CD4-positive, CD25-positive, alpha-beta regulatory T cell (primary cell): ENCODE measurements around the gene MAML1. TPM values are rescaled to one million over a fixed set of nuclear protein-coding genes. Genes with fewer than 3 reads are reported as not detected.
A peak's percentile ranks its signal among the peaks of the same experiment; 100 is the strongest.

Experiments used
- ATAC-seq, 2 donors: fragments of 150-1000 bp; cut with Tn5 transposase; one replicate each; pipeline ENCODE4 v1.10.0; 2021; ENCODE audit warnings: low read depth in 2 of 2, moderate number of reproducible peaks in 2 of 2, moderate library complexity in 1 of 2
- DNase-seq, 3 donors: peaks; one replicate each; pipeline versions ENCODE4 v3.0.0 to v3.0.0-alpha.2; 2012 to 2022; ENCODE audit warnings: mixed read lengths in 1 of 3
- H3K27ac ChIP-seq: one replicate; pipeline ENCODE4 v1.7.0; 2013; ENCODE audit warnings: mild to moderate bottlenecking, low read length; ENCODE audit not compliant: insufficient read depth, poor library complexity, severe bottlenecking
- H3K27me3 ChIP-seq: one replicate; pipeline ENCODE4 v1.7.0; 2013; ENCODE audit warnings: low read length; ENCODE audit not compliant: control insufficient read depth, insufficient read depth
- H3K36me3 ChIP-seq: one replicate; pipeline ENCODE4 v1.7.0; 2013; ENCODE audit warnings: mild to moderate bottlenecking, low read length, moderate library complexity; ENCODE audit not compliant: control insufficient read depth, insufficient read depth
- H3K4me1 ChIP-seq: 2 replicates; pipeline ENCODE4 v1.7.0; 2013; ENCODE audit warnings: mild to moderate bottlenecking, low read length; ENCODE audit not compliant: insufficient read depth, control insufficient read depth, poor library complexity, severe bottlenecking
- H3K4me3 ChIP-seq: one replicate; pipeline ENCODE4 v1.7.0; 2013; ENCODE audit warnings: low read depth, mild to moderate bottlenecking, low read length, moderate library complexity
- H3K9me3 ChIP-seq, 2 experiments: 1 replicate in 1 of 2; 2 replicates in 1 of 2; pipeline ENCODE4 v1.7.0; 2013; ENCODE audit warnings: low read length in 2 of 2, mild to moderate bottlenecking in 1 of 2, moderate library complexity in 1 of 2; ENCODE audit not compliant: control insufficient read depth in 2 of 2
- H3K27ac Mint-ChIP-seq, 3 donors: one replicate each; pipeline ENCODE4 v1.8.0; 2020 to 2022; ENCODE audit warnings: mild to moderate bottlenecking in 3 of 3, mixed read lengths in 3 of 3, moderate library complexity in 2 of 3
- H3K27me3 Mint-ChIP-seq: one replicate; pipeline ENCODE4 v1.8.0; 2022; ENCODE audit warnings: mild to moderate bottlenecking, mixed read lengths
- H3K36me3 Mint-ChIP-seq: one replicate; pipeline ENCODE4 v1.8.0; 2020; ENCODE audit warnings: mixed read lengths
- H3K4me1 Mint-ChIP-seq, 4 donors: one replicate each; pipeline ENCODE4 v1.8.0; 2020 to 2022; ENCODE audit warnings: mixed read lengths in 4 of 4, mild to moderate bottlenecking in 1 of 4
- H3K4me3 Mint-ChIP-seq, 4 donors: one replicate each; pipeline ENCODE4 v1.8.0; 2020 to 2022; ENCODE audit warnings: mild to moderate bottlenecking in 4 of 4, mixed read lengths in 4 of 4, moderate library complexity in 3 of 4
- H3K9me3 Mint-ChIP-seq, 7 donors: one replicate each; pipeline ENCODE4 v1.8.0; 2020 to 2022; ENCODE audit warnings: mixed read lengths in 7 of 7, mild to moderate bottlenecking in 3 of 7, moderate library complexity in 2 of 7
- polyA plus RNA-seq, 4 donors: library from polyadenylated mRNA; unstranded; fragments of 300-500 nt; fragmentation: Illumina TruSeq; gene quantifications; one replicate each; pipeline ENCODE4 v1.2.3, GENCODE V29; 2021
- total RNA-seq: library from RNA; stranded (reverse); gene quantifications from one replicate; pipeline ENCODE4 v1.2.3, GENCODE V29; 2022

The MAML1 gene
- total and polyA plus RNA-seq, 5 donors from 2014 or later, result 2.8 to 39.5 (median 4.2) TPM

- H3K4me1 Mint-ChIP-seq, result peaks cover 0 to 35% (median 21%) of the 10 kb centered on the region in 4 donors
- peaks cover 0 to 4% (median 0%) of the 10 kb centered on the region in 7 donors for H3K9me3 Mint-ChIP-seq
- H3K27me3 ChIP-seq, result no peaks in the 10 kb centered on the region
- no peaks in the 10 kb centered on the region for H3K36me3 ChIP-seq
- peaks cover 34% of the 10 kb centered on the region for H3K4me1 ChIP-seq
- H3K27ac Mint-ChIP-seq, result peak overlapping the region in 2 of 3 donors; percentile 91 to 92
- H3K36me3 Mint-ChIP-seq, result peaks cover 5% of the 10 kb centered on the region
- H3K27ac ChIP-seq, result peak overlapping the region; percentile 72
- peak overlapping the region; percentile 66 to 96 (median 88) for H3K4me3 Mint-ChIP-seq
- H3K27me3 Mint-ChIP-seq, result no peaks in the 10 kb centered on the region
- no peaks in the 10 kb centered on the region for H3K9me3 ChIP-seq
- H3K4me3 ChIP-seq, result no peak overlapping the region
- no peak for ATAC-seq
- DNase-seq, result no peak
Observed at GRCh38 chr5:179804555-179804947, 71.9 kb downstream of the MAML1 start.

DNA sequence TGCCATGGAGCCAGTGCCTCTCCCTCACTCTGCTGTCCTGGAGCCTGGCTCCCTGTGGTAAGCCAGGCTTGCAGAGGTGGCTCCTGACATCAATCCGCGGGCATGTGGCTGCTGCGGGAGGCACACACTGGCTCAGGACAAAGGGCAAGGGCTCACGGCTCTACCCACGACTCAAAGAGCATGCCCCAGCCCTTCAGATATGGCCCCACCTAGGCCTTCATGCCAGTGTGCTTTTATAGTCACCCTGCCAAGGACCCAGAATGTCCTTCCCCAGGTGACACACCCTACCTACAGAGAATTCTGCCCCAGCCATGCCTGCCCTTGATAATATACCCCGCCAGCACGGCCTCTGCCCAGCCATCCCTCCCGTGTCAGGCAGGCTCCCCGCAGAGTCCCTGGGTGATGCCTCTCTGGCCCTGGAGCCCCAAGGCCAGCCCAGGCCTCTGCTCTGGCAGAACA is 72.5 kb downstream of the MAML1 start:
- H3K4me1 Mint-ChIP-seq, result peaks cover 0 to 35% (median 21%) of the 10 kb centered on the region in 4 donors
- no peaks in the 10 kb centered on the region for H3K27me3 Mint-ChIP-seq
- Histone ChIP-seq H3K9me3 (no peaks in the 10 kb centered on the region), H3K27me3 (no peaks in the 10 kb centered on the region), H3K4me1 (peaks cover 34% of the 10 kb centered on the region), H3K27ac (peak overlapping the region; percentile 72), H3K4me3 (peak overlapping the region; percentile 32), H3K36me3 (no peaks in the 10 kb centered on the region)
- peaks cover 3% of the 10 kb centered on the region for H3K36me3 Mint-ChIP-seq
- H3K4me3 Mint-ChIP-seq, result peak overlapping the region; percentile 66 to 96 (median 88)
- H3K27ac Mint-ChIP-seq, result peak overlapping the region; percentile 83 to 92 (median 91)
- DNase-seq (no peak), ATAC-seq (no peak)
- H3K9me3 Mint-ChIP-seq, result peaks cover 0 to 4% (median 0%) of the 10 kb centered on the region in 7 donors

GRCh38 chr5:179805529-179806249 is 73.1 kb downstream of the MAML1 start:
- peak overlapping the region; percentile 72 for H3K27ac ChIP-seq
- peaks cover 34% of the 10 kb centered on the region for H3K4me1 ChIP-seq

DNA sequence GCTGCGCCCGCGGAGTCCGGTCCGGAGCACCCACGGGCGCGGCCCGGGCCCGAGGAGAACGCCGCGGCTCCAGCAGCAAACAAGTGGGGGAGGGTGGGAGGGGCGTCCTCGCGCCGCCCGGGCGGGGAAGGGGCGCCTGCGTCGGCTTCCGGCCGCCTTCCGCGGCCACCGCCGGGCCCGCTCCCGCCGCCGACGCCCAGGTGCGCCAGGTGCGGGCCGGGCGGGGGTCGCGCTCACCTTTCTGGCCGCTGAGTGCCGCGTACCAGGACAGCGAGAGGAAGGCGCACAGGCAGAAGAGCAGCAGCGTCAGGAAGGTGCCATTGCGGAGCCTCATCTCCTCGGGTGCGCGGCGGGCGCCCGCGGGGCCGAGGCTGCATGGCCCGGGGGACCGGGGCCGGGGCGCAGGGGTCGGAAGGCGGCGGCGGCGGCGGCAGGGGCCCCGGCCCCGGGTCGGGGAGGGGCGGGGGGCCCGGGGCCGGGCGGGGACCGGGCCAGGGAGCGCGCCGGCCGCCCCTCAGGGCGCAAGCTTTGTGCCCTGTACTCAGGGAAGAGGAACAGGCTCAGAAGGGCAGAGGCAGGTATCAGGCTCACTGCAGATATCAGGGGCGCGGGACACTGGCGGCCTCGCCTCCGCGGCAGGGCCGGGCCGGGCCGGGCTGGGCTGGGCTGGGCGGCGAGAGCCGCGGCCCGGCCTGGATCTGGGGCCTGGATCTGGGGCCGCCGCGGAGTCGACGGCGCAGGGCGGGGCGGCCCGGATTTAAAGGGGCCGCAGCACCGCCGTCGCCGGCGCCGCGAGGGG is 73.8 kb downstream of the MAML1 start, which contains the start of gene MGAT4B:
MGAT4B (minus strand) TSS at position 617 of the 799 bp plus-strand sequence; CDS start at position 334, 283 bp downstream.
- DNase-seq (peak; percentile 46 to 85 (median 69)), ATAC-seq (peak; percentile 77 to 80)
- H3K4me1 Mint-ChIP-seq, result peaks cover 0 to 35% (median 21%) of the 10 kb centered on the region in 4 donors
- peak within 1 kb of the TSS; percentile 72 for H3K27ac ChIP-seq
- no peaks in the 10 kb centered on the region for H3K9me3 ChIP-seq
- peak within 1 kb of the TSS in 1 of 3 donors; percentile 56 for H3K27ac Mint-ChIP-seq
- H3K27me3 Mint-ChIP-seq, result no peaks in the 10 kb centered on the region
- H3K4me3 Mint-ChIP-seq, result peak within 1 kb of the TSS; percentile 79 to 93 (median 84)
- peaks cover 34% of the 10 kb centered on the region for H3K4me1 ChIP-seq
- H3K9me3 Mint-ChIP-seq, result peaks cover 0 to 4% (median 0%) of the 10 kb centered on the region in 7 donors
- H3K27me3 ChIP-seq, result no peaks in the 10 kb centered on the region
- H3K4me3 ChIP-seq, result no peak within 1 kb of the TSS
- peaks cover 3% of the 10 kb centered on the region for H3K36me3 Mint-ChIP-seq
- no peaks in the 10 kb centered on the region for H3K36me3 ChIP-seq

More at GRCh38 chr5:179805529-179806249, 73.1 kb downstream of the MAML1 start:
- H3K27me3 Mint-ChIP-seq, result no peaks in the 10 kb centered on the region
- no peaks in the 10 kb centered on the region for H3K9me3 ChIP-seq
- H3K4me3 Mint-ChIP-seq, result peak overlapping the region; percentile 66 to 96 (median 88)
- H3K27ac Mint-ChIP-seq, result peak overlapping the region in 2 of 3 donors; percentile 91 to 92
- no peak overlapping the region for H3K4me3 ChIP-seq
- H3K36me3 Mint-ChIP-seq, result peaks cover 3% of the 10 kb centered on the region
- DNase-seq (peak in 2 of 3 donors; percentile 36 to 72), ATAC-seq (peak; percentile 8 to 9)
- peaks cover 0 to 35% (median 21%) of the 10 kb centered on the region in 4 donors for H3K4me1 Mint-ChIP-seq
- peaks cover 0 to 4% (median 0%) of the 10 kb centered on the region in 7 donors for H3K9me3 Mint-ChIP-seq
- H3K36me3 ChIP-seq, result no peaks in the 10 kb centered on the region
- no peaks in the 10 kb centered on the region for H3K27me3 ChIP-seq

DNA sequence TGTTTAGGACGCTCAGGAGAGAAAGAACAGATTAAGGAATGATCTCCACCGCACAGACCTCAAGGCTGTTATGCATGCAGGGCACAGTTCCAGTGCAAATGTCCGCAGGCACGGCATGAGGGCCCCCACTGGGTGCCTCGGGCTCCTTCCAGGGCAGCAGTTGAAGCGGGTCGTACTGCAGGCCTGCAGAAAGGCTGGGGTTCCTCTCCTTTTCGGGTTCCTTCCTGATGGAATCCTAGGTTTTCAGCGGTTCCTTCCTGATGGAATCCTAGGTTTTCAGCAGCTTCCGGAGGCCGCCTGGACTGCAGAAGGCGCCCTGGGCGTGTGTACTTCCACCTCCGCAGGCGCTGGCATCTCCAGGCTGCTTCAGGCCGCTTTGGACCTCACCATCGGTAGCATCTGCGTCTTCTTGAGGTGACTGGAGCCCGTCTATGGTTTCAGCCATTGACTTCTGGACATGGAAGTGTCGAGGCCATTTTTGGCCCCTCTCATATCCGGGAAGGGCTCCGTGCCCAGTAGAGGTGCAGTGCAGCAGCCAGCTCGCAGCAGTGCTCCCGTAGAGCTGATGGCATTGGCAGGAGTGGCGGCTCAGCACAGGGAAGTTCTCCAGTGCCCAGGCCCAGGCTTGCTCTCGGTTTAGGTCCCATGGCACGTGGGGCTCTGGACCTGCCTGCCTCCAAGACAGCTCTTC is 79.7 kb downstream of the MAML1 start:
- ATAC-seq (no peak), DNase-seq (no peak)
- Histone ChIP-seq H3K27me3 (no peaks in the 10 kb centered on the region), H3K36me3 (peaks cover 9% of the 10 kb centered on the region), H3K27ac (no peak overlapping the region), H3K4me3 (no peak overlapping the region), H3K4me1 (peaks cover 13% of the 10 kb centered on the region), H3K9me3 (no peaks in the 10 kb centered on the region)
- H3K36me3 Mint-ChIP-seq, result peaks cover 8% of the 10 kb centered on the region
- H3K27ac Mint-ChIP-seq, result no peak overlapping the region
- H3K9me3 Mint-ChIP-seq, result no peaks in the 10 kb centered on the region
- no peaks in the 10 kb centered on the region for H3K27me3 Mint-ChIP-seq
- H3K4me1 Mint-ChIP-seq, result peaks cover 0 to 8% (median 4%) of the 10 kb centered on the region in 4 donors
- H3K4me3 Mint-ChIP-seq, result peak overlapping the region in 1 of 4 donors; percentile 64

DNA sequence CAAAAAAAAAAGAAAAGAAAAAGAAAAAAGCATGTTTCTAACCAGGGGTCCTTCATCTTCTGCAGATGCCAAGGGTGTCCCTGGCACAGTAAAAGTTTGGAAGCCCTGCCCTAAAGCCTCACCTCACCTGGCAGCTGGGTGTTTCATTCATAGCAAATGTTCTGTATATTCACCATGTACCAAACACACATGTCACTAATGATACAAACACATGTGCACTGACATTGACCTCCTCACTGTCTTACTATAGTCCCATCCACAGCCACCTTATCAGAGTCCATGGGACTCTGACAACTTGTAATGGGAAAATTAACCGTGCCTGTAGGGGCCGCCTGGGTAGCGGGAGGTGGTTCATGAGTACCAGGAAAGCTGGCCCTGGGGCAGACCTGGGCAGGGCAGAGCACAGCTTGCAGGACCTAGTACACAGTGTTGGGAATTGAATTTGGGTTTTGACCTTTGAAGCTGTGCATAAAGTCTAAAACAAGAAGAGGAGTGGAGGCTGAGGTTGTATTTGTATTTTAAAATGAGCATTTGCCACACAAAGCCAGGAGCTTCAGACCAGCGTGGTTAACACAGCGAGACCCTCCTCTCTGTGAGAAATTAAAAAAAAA is 80.5 kb downstream of the MAML1 start:
- Mint-ChIP-seq H3K4me3 (peak overlapping the region in 2 of 4 donors; percentile 64 to 68), H3K27ac (no peak overlapping the region), H3K4me1 (peaks cover 0 to 13% (median 8%) of the 10 kb centered on the region in 4 donors), H3K9me3 (no peaks in the 10 kb centered on the region), H3K27me3 (no peaks in the 10 kb centered on the region), H3K36me3 (peaks cover 8% of the 10 kb centered on the region)
- H3K27me3 ChIP-seq, result no peaks in the 10 kb centered on the region
- no peak for DNase-seq
- peaks cover 9% of the 10 kb centered on the region for H3K36me3 ChIP-seq
- no peak overlapping the region for H3K27ac ChIP-seq
- peaks cover 12% of the 10 kb centered on the region for H3K4me1 ChIP-seq
- H3K4me3 ChIP-seq, result no peak overlapping the region
- H3K9me3 ChIP-seq, result no peaks in the 10 kb centered on the region
- ATAC-seq, result no peak

- H3K27me3 ChIP-seq, result no peaks in the 10 kb centered on the region
- H3K9me3 ChIP-seq, result no peaks in the 10 kb centered on the region
- Mint-ChIP-seq H3K27me3 (no peaks in the 10 kb centered on the region), H3K4me1 (peaks cover 0 to 19% (median 11%) of the 10 kb centered on the region in 4 donors), H3K4me3 (peak overlapping the region in 1 of 4 donors; percentile 64), H3K27ac (no peak overlapping the region), H3K36me3 (peaks cover 8% of the 10 kb centered on the region), H3K9me3 (no peaks in the 10 kb centered on the region)
- H3K36me3 ChIP-seq, result peaks cover 9% of the 10 kb centered on the region
- peaks cover 22% of the 10 kb centered on the region for H3K4me1 ChIP-seq
- DNase-seq (no peak), ATAC-seq (no peak)
- H3K4me3 ChIP-seq, result no peak overlapping the region
- no peak overlapping the region for H3K27ac ChIP-seq
Observed at GRCh38 chr5:179814090-179814489, 81.5 kb downstream of the MAML1 start.
